Measurements from ENCODE around the gene CLSTN1. TPM values are rescaled to one million over a fixed set of nuclear protein-coding genes. Genes with fewer than 3 reads are reported as not detected.

CLSTN1 gene
- total and polyA plus RNA-seq, 2 experiments from 2014 or later = 56.8 to 67.8 TPM

- H3K4me3 ChIP-seq = no peak overlapping the region
- H3K9me2 ChIP-seq (ENCODE audit: insufficient read depth) = no peaks in the 10 kb centered on the region
- no peak overlapping the region for H2AFZ ChIP-seq
- TF ChIP-seq EZH2phosphoT487 (IDR thresholded peaks at IDR 0.05; ENCODE audit: insufficient read depth, low read depth) (no peak), EZH2 (IDR thresholded peaks at IDR 0.05; ENCODE audit: insufficient read depth, poor library complexity, severe bottlenecking) (no peak)
- 96 to 100% methylated on average over 3 of the region's 3 CpGs for WGBS, 2 experiments (ENCODE audit: low coverage in 1 of 2, low lambda C conversion rate in 2 of 2, missing lambda C conversion rate in 2 of 2)
- no peak overlapping the region for H3K9ac ChIP-seq
- no peak for DNase-seq
- H3K36me3 ChIP-seq (ENCODE audit: low read depth) = no peaks in the 10 kb centered on the region
- no peaks in the 10 kb centered on the region for H3K9me3 ChIP-seq (ENCODE audit: low read depth)
- no peaks in the 10 kb centered on the region for H4K20me1 ChIP-seq (ENCODE audit: insufficient read depth)
- no peak overlapping the region for H3K27ac ChIP-seq
- no peak overlapping the region for H3K4me2 ChIP-seq (ENCODE audit: unreplicated experiment)
- no peaks in the 10 kb centered on the region for H3K27me3 ChIP-seq (replicated peaks; ENCODE audit: insufficient read depth)
- peaks cover 4% of the 10 kb centered on the region; the same call in 1 of the 2 replicates for H3K79me2 ChIP-seq (ENCODE audit: insufficient read depth)
- in situ Hi-C loops (cut with MboI) = no loop called here
- H3F3A ChIP-seq (ENCODE audit: insufficient read depth) = peaks cover 18% of the 10 kb centered on the region
- peaks cover 35% of the 10 kb centered on the region for H3K4me1 ChIP-seq (ENCODE audit: insufficient read depth)
These were observed 120.1 kb downstream of the CLSTN1 start for GRCh38 chr1:9703681-9704080.

- DNase-seq = no peak
- H3K36me3 ChIP-seq (ENCODE audit: low read depth) = no peaks in the 10 kb centered on the region
- no peak overlapping the region for H3K4me2 ChIP-seq (ENCODE audit: unreplicated experiment)
- no peak overlapping the region for H2AFZ ChIP-seq
- H3K4me1 ChIP-seq (ENCODE audit: insufficient read depth) = peaks cover 35% of the 10 kb centered on the region
- no peaks in the 10 kb centered on the region for H3K9me2 ChIP-seq (ENCODE audit: insufficient read depth)
- no peaks in the 10 kb centered on the region for H3K27me3 ChIP-seq (replicated peaks; ENCODE audit: insufficient read depth)
- in situ Hi-C loops (cut with MboI) = no loop called here
- H4K20me1 ChIP-seq (ENCODE audit: insufficient read depth) = no peaks in the 10 kb centered on the region
- H3K79me2 ChIP-seq (ENCODE audit: insufficient read depth) = peaks cover 4% of the 10 kb centered on the region; the same call in 1 of the 2 replicates
- TF ChIP-seq EZH2 (IDR thresholded peaks at IDR 0.05; ENCODE audit: insufficient read depth, poor library complexity, severe bottlenecking) (no peak), EZH2phosphoT487 (IDR thresholded peaks at IDR 0.05; ENCODE audit: insufficient read depth, low read depth) (no peak)
- peaks cover 18% of the 10 kb centered on the region for H3F3A ChIP-seq (ENCODE audit: insufficient read depth)
- no peak overlapping the region for H3K27ac ChIP-seq
- no peaks in the 10 kb centered on the region for H3K9me3 ChIP-seq (ENCODE audit: low read depth)
- H3K9ac ChIP-seq = no peak overlapping the region
- no peak overlapping the region for H3K4me3 ChIP-seq
- WGBS, 2 experiments (ENCODE audit: low coverage in 1 of 2, low lambda C conversion rate in 2 of 2, missing lambda C conversion rate in 2 of 2) = 84 to 91% methylated on average over 5 of the region's 5 CpGs
These were observed 120.6 kb downstream of the CLSTN1 start for GRCh38 chr1:9703165-9703509.

GRCh38 chr1:9701665-9702064 lies 122.1 kb downstream of the CLSTN1 start:
- no peaks in the 10 kb centered on the region for H4K20me1 ChIP-seq (ENCODE audit: insufficient read depth)
- peaks cover 35% of the 10 kb centered on the region for H3K4me1 ChIP-seq (ENCODE audit: insufficient read depth)
- H3K9me2 ChIP-seq (ENCODE audit: insufficient read depth) = no peaks in the 10 kb centered on the region
- no peak overlapping the region for H3K9ac ChIP-seq
- DNase-seq = peak; percentile 64
- no peak overlapping the region for H2AFZ ChIP-seq
- no peaks in the 10 kb centered on the region for H3K79me2 ChIP-seq (ENCODE audit: insufficient read depth)
- H3K36me3 ChIP-seq (ENCODE audit: low read depth) = no peaks in the 10 kb centered on the region
- H3K27me3 ChIP-seq (replicated peaks; ENCODE audit: insufficient read depth) = no peaks in the 10 kb centered on the region
- no peak overlapping the region for H3K4me3 ChIP-seq
- no peaks in the 10 kb centered on the region for H3K9me3 ChIP-seq (ENCODE audit: low read depth)
- TF ChIP-seq EZH2 (IDR thresholded peaks at IDR 0.05; ENCODE audit: insufficient read depth, poor library complexity, severe bottlenecking) (no peak), EZH2phosphoT487 (IDR thresholded peaks at IDR 0.05; ENCODE audit: insufficient read depth, low read depth) (no peak)
- in situ Hi-C loops (cut with MboI) = no loop called here
- H3F3A ChIP-seq (ENCODE audit: insufficient read depth) = peaks cover 18% of the 10 kb centered on the region
- H3K27ac ChIP-seq = peak overlapping the region; percentile 20; the same call in 1 of the 2 replicates
- 58 to 63% methylated on average over 4 of the region's 4 CpGs for WGBS, 2 experiments (ENCODE audit: low coverage in 1 of 2, low lambda C conversion rate in 2 of 2, missing lambda C conversion rate in 2 of 2)
- H3K4me2 ChIP-seq (ENCODE audit: unreplicated experiment) = no peak overlapping the region

- Histone ChIP-seq H3K79me2 (ENCODE audit: insufficient read depth) (no peaks in the 10 kb centered on the region), H3K36me3 (ENCODE audit: low read depth) (no peaks in the 10 kb centered on the region), H3K9me2 (ENCODE audit: insufficient read depth) (no peaks in the 10 kb centered on the region), H3K9ac (peak overlapping the region; percentile 41), H3K27ac (peak overlapping the region; percentile 78), H3K9me3 (ENCODE audit: low read depth) (no peaks in the 10 kb centered on the region), H4K20me1 (ENCODE audit: insufficient read depth) (no peaks in the 10 kb centered on the region), H3K4me1 (ENCODE audit: insufficient read depth) (peaks cover 29% of the 10 kb centered on the region), H3K4me2 (ENCODE audit: unreplicated experiment) (peak overlapping the region; percentile 35), H3K4me3 (no peak overlapping the region), H3K27me3 (replicated peaks; ENCODE audit: insufficient read depth) (no peaks in the 10 kb centered on the region), H3F3A (ENCODE audit: insufficient read depth) (peaks cover 13% of the 10 kb centered on the region), H2AFZ (no peak overlapping the region)
- no peak for TF ChIP-seq EZH2phosphoT487 (IDR thresholded peaks at IDR 0.05; ENCODE audit: insufficient read depth, low read depth)
- no peak for TF ChIP-seq EZH2 (IDR thresholded peaks at IDR 0.05; ENCODE audit: insufficient read depth, poor library complexity, severe bottlenecking)
- in situ Hi-C loops (cut with MboI) = no loop called here
- DNase-seq = peak; percentile 94
- 3 to 7% methylated on average over 12 of the region's 12 CpGs for WGBS, 2 experiments (ENCODE audit: low coverage in 1 of 2, low lambda C conversion rate in 2 of 2, missing lambda C conversion rate in 2 of 2)
These were observed 123.4 kb downstream of the CLSTN1 start for GRCh38 chr1:9700340-9700739.

- no peaks in the 10 kb centered on the region for H4K20me1 ChIP-seq (ENCODE audit: insufficient read depth)
- no peak overlapping the region for H3K9ac ChIP-seq
- H3K9me2 ChIP-seq (ENCODE audit: insufficient read depth) = no peaks in the 10 kb centered on the region
- no peaks in the 10 kb centered on the region for H3K9me3 ChIP-seq (ENCODE audit: low read depth)
- no peak overlapping the region for H3K27ac ChIP-seq
- no peaks in the 10 kb centered on the region for H3K27me3 ChIP-seq (replicated peaks; ENCODE audit: insufficient read depth)
- no peak for TF ChIP-seq EZH2phosphoT487 (IDR thresholded peaks at IDR 0.05; ENCODE audit: insufficient read depth, low read depth)
- H3K4me1 ChIP-seq (ENCODE audit: insufficient read depth) = peaks cover 24% of the 10 kb centered on the region
- H3K4me3 ChIP-seq = no peak overlapping the region
- peaks cover 11% of the 10 kb centered on the region for H3F3A ChIP-seq (ENCODE audit: insufficient read depth)
- no peaks in the 10 kb centered on the region for H3K79me2 ChIP-seq (ENCODE audit: insufficient read depth)
- in situ Hi-C loops (cut with MboI) = no loop called here
- H3K36me3 ChIP-seq (ENCODE audit: low read depth) = no peaks in the 10 kb centered on the region
- DNase-seq = no peak
- H3K4me2 ChIP-seq (ENCODE audit: unreplicated experiment) = no peak overlapping the region
- 96 to 99% methylated on average over 7 of the region's 7 CpGs for WGBS, 2 experiments (ENCODE audit: low coverage in 1 of 2, low lambda C conversion rate in 2 of 2, missing lambda C conversion rate in 2 of 2)
- H2AFZ ChIP-seq = no peak overlapping the region
These were observed 124.4 kb downstream of the CLSTN1 start for GRCh38 chr1:9699361-9699760.
